ENCODE results near the gene PPP2R5B. TPM values are rescaled to one million over a fixed set of nuclear protein-coding genes. Genes with fewer than 3 reads are reported as not detected.

The PPP2R5B gene
- total and polyA plus RNA-seq, 9 of the 15 experiments (the other 6 are each of a cell fraction or from before 2014, with no cell fraction given) = 0.10 to 7.8 (median 3.3) TPM

DNA sequence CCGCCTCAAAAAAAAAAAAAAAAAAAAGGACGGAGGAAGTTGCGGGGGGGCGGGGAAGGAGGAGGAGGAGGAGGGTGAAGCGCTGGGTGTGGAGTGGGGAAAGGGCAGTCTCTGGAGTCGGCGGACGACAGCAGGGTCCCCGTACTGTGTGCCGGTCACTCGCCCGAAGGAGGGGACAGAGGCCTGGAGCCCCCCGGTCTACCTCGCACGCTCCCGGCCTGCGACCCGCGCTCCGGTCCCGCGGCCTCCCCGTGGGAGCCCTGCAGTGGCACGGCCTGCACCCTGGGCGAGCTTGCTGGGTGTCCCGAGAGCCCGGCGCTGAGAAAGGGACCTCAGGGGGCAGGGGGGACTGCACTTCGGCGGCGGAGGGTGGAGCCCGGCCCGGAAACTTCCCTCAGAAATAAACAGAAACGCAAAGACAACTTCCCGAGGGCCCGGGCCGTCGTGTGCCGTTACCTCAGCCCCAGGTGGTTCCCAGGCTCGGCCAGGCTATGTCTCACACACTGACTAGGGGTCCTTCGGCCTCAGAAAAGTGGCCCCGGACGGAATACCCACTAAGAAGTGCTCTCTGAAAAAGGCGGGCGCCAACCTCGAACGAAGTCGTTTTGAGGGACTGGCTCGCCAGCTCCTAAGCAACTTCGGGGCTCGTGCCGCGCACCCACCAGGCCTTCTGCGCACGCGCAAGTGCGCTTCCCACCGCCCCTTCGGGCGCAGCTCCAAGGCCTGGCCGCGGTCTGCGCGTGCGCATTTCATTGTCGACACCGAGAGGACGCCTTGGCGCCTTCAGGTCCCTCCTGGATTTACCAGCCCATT, 47.1 kb downstream of the PPP2R5B start, which contains the start of gene MAJIN (continued):
- TF ChIP-seq, protein P1, sequence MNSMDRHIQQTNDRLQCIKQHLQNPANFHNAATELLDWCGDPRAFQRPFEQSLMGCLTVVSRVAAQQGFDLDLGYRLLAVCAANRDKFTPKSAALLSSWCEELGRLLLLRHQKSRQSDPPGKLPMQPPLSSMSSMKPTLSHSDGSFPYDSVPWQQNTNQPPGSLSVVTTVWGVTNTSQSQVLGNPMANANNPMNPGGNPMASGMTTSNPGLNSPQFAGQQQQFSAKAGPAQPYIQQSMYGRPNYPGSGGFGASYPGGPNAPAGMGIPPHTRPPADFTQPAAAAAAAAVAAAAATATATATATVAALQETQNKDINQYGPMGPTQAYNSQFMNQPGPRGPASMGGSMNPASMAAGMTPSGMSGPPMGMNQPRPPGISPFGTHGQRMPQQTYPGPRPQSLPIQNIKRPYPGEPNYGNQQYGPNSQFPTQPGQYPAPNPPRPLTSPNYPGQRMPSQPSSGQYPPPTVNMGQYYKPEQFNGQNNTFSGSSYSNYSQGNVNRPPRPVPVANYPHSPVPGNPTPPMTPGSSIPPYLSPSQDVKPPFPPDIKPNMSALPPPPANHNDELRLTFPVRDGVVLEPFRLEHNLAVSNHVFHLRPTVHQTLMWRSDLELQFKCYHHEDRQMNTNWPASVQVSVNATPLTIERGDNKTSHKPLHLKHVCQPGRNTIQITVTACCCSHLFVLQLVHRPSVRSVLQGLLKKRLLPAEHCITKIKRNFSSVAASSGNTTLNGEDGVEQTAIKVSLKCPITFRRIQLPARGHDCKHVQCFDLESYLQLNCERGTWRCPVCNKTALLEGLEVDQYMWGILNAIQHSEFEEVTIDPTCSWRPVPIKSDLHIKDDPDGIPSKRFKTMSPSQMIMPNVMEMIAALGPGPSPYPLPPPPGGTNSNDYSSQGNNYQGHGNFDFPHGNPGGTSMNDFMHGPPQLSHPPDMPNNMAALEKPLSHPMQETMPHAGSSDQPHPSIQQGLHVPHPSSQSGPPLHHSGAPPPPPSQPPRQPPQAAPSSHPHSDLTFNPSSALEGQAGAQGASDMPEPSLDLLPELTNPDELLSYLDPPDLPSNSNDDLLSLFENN (IDR thresholded peaks at IDR 0.05; ENCODE audit: low read depth in 2 of 2, low read length in 2 of 2) = no peak
- TF ChIP-seq ZNF140 (CRISPR knock-in tag; IDR thresholded peaks at IDR 0.05) (no peak), SP2 (IDR thresholded peaks at IDR 0.05; ENCODE audit: extremely low read depth, low read depth, low read length, poor library complexity, severe bottlenecking) (no peak), ZNF445 (CRISPR knock-in tag; IDR thresholded peaks at IDR 0.05; ENCODE audit: low read depth) (no peak), HCFC1 (IDR thresholded peaks at IDR 0.05; ENCODE audit: low read depth, low read length) (no peak), SMC3 (conservative IDR thresholded peaks at IDR 0.05; ENCODE audit: insufficient read depth, low read depth, low read length) (no peak), TGIF2 (CRISPR knock-in tag; IDR thresholded peaks at IDR 0.05) (no peak), PHF8 (IDR thresholded peaks at IDR 0.05; ENCODE audit: borderline replicate concordance, low read length) (peak; percentile 34; the same call in 1 of the 2 replicates), LARP7 (IDR thresholded peaks at IDR 0.05) (no peak), ZNF384 (IDR thresholded peaks at IDR 0.05; ENCODE audit: low read depth, low read length) (no peak), NCOA6 (IDR thresholded peaks at IDR 0.05) (no peak), GATAD2A (IDR thresholded peaks at IDR 0.05) (no peak), ILK (tag; IDR thresholded peaks at IDR 0.05; ENCODE audit: borderline replicate concordance, low read depth) (no peak), SUPT5H (IDR thresholded peaks at IDR 0.05) (no peak), L3MBTL2 (IDR thresholded peaks at IDR 0.05) (peak; percentile 100), ZNF253 (CRISPR knock-in tag; conservative IDR thresholded peaks at IDR 0.05) (no peak), DPF2 (IDR thresholded peaks at IDR 0.05) (no peak), JUND (IDR thresholded peaks at IDR 0.05; ENCODE audit: borderline replicate concordance, low read depth, low read length) (no peak), JUND (tag; IDR thresholded peaks at IDR 0.05; ENCODE audit: borderline replicate concordance, low read depth, low read length) (no peak), EGR1 (conservative IDR thresholded peaks at IDR 0.05) (no peak)
- TF ChIP-seq, protein P2, sequence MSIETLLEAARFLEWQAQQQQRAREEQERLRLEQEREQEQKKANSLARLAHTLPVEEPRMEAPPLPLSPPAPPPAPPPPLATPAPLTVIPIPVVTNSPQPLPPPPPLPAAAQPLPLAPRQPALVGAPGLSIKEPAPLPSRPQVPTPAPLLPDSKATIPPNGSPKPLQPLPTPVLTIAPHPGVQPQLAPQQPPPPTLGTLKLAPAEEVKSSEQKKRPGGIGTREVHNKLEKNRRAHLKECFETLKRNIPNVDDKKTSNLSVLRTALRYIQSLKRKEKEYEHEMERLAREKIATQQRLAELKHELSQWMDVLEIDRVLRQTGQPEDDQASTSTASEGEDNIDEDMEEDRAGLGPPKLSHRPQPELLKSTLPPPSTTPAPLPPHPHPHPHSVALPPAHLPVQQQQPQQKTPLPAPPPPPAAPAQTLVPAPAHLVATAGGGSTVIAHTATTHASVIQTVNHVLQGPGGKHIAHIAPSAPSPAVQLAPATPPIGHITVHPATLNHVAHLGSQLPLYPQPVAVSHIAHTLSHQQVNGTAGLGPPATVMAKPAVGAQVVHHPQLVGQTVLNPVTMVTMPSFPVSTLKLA (conservative IDR thresholded peaks at IDR 0.05) = 0 out of 4 replicates have a peak, but pooled peaks of 1 of the 2 experiments have one; percentile 11
- TF ChIP-seq, protein P3, sequence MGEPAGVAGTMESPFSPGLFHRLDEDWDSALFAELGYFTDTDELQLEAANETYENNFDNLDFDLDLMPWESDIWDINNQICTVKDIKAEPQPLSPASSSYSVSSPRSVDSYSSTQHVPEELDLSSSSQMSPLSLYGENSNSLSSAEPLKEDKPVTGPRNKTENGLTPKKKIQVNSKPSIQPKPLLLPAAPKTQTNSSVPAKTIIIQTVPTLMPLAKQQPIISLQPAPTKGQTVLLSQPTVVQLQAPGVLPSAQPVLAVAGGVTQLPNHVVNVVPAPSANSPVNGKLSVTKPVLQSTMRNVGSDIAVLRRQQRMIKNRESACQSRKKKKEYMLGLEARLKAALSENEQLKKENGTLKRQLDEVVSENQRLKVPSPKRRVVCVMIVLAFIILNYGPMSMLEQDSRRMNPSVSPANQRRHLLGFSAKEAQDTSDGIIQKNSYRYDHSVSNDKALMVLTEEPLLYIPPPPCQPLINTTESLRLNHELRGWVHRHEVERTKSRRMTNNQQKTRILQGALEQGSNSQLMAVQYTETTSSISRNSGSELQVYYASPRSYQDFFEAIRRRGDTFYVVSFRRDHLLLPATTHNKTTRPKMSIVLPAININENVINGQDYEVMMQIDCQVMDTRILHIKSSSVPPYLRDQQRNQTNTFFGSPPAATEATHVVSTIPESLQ (CRISPR knock-in tag; IDR thresholded peaks at IDR 0.05) = peak; percentile 96; the same call in 1 of the 2 replicates
